H1 (cell line): ENCODE measurements around the gene EMC10. TPM values are rescaled to one million over a fixed set of nuclear protein-coding genes. Genes with fewer than 3 reads are reported as not detected.

Source experiments
- CBX5 ChIP-seq: fragments of 300-800, 300-1000 bp; sonication (generic); IDR thresholded peaks from 2 replicates; pipeline ENCODE4 v1.7.1; 2016; ENCODE audit warnings: antibody characterized with exemption, low read length, low read depth
- CTBP2 ChIP-seq: IDR thresholded peaks from 2 replicates; pipeline ENCODE4 v1.7.0; 2011; ENCODE audit warnings: borderline replicate concordance, mild to moderate bottlenecking, moderate library complexity, mixed read lengths, low read length; ENCODE audit not compliant: insufficient read depth, insufficient read length
- EGR1 ChIP-seq: IDR thresholded peaks from 2 replicates; pipeline ENCODE4 v1.6.1; 2011; ENCODE audit warnings: low read depth, low read length, borderline replicate concordance
- EP300 ChIP-seq, 2 experiments: IDR thresholded peaks; 1 replicate in 1 of 2; 2 replicates in 1 of 2; pipeline ENCODE4 v1.6.1; 2011 to 2012; ENCODE audit warnings: low read depth in 2 of 2, low read length in 2 of 2, mild to moderate bottlenecking in 2 of 2, borderline replicate concordance in 1 of 2, inconsistent platforms in 1 of 2, moderate library complexity in 1 of 2
- EZH2 ChIP-seq: fragments of 200-600 bp; sonication (generic); IDR thresholded peaks from 2 replicates; pipeline ENCODE4 v1.7.1; 2012; ENCODE audit warnings: low read depth, mild to moderate bottlenecking, moderate library complexity, low read length, inconsistent platforms; ENCODE audit not compliant: severe bottlenecking
- KDM5A ChIP-seq: fragments of 200-600 bp; IDR thresholded peaks from 2 replicates; pipeline ENCODE4 v1.7.1; 2012; ENCODE audit warnings: mild to moderate bottlenecking, low read length, inconsistent platforms, mixed read lengths
- NRF1 ChIP-seq: IDR thresholded peaks from 2 replicates; pipeline ENCODE4 v1.6.1; 2011; ENCODE audit warnings: mild to moderate bottlenecking, low read depth, low read length, improper control_type of control experiment
- RBBP5 ChIP-seq: IDR thresholded peaks from 2 replicates; pipeline ENCODE4 v1.7.1; 2012; ENCODE audit warnings: low read depth, mild to moderate bottlenecking, inconsistent platforms, low read length, moderate library complexity, borderline replicate concordance
- RFX5 ChIP-seq: IDR thresholded peaks from 2 replicates; pipeline ENCODE4 v1.6.1; 2011; ENCODE audit warnings: low read depth, low read length, improper control_type of control experiment, borderline replicate concordance
- RNF2 ChIP-seq: fragments of 200-900, 300-1000 bp; sonication (generic); IDR thresholded peaks from 2 replicates; pipeline ENCODE4 v1.7.1; 2016; ENCODE audit warnings: borderline replicate concordance, low read depth, mild to moderate bottlenecking, antibody characterized with exemption, low read length; ENCODE audit not compliant: poor library complexity, severe bottlenecking; ENCODE audit errors: missing control alignments
- SAP30 ChIP-seq: fragments of 300-600 bp; sonication (generic); IDR thresholded peaks from 2 replicates; pipeline ENCODE4 v1.7.1; 2012; ENCODE audit warnings: low read length, moderate library complexity, mild to moderate bottlenecking, inconsistent platforms; ENCODE audit not compliant: insufficient read depth, insufficient replicate concordance
- SIN3A ChIP-seq, 2 experiments: IDR thresholded peaks in 1 of 2; conservative IDR thresholded peaks in 1 of 2; 2 replicates each; pipeline ENCODE4 v1.6.1; 2011 to 2012; ENCODE audit warnings: low read length in 2 of 2, improper control_type of control experiment in 1 of 2, low read depth in 1 of 2, mild to moderate bottlenecking in 1 of 2
- SP1 ChIP-seq: IDR thresholded peaks from 2 replicates; pipeline ENCODE4 v1.6.1; 2011; ENCODE audit warnings: low read depth, low read length
- SP4 ChIP-seq: IDR thresholded peaks from 2 replicates; pipeline ENCODE4 v1.6.1; 2012; ENCODE audit warnings: low read length, inconsistent platforms
- SUZ12 ChIP-seq: fragments of 200-600 bp; sonication (generic); IDR thresholded peaks from 2 replicates; pipeline ENCODE4 v1.6.1; 2012; ENCODE audit warnings: mild to moderate bottlenecking, inconsistent platforms, low read length, moderate library complexity, mixed read lengths
- TAF7 ChIP-seq: optimal IDR thresholded peaks from 2 replicates; pipeline ENCODE3; 2011; ENCODE audit warnings: low read depth, mild to moderate bottlenecking, inconsistent platforms, low read length, moderate library complexity, borderline replicate concordance
- TBP ChIP-seq: IDR thresholded peaks from 2 replicates; pipeline ENCODE4 v1.6.1; 2011; ENCODE audit warnings: low read depth, low read length, improper control_type of control experiment
- YY1 ChIP-seq: IDR thresholded peaks from 2 replicates; pipeline ENCODE4 v1.6.1; 2011; ENCODE audit warnings: low read depth, mild to moderate bottlenecking, low read length
- polyA plus RNA-seq, 7 experiments: library from polyadenylated mRNA; depleted of rRNA in 3 of 7; stranded (reverse) in 5 of 7; unstranded in 2 of 7; fragments of >200 nt in 5 of 7; fragments of 200-250 nt in 2 of 7; gene quantifications; 1 replicate in 5 of 7; 2 replicates in 1 of 7; 4 replicates in 1 of 7; pipeline versions ENCODE4 v1.2.1 to v1.2.3, GENCODE V29; 2011 to 2013; ENCODE audit warnings: missing spikeins in 2 of 7, mixed read lengths in 2 of 7
- total RNA-seq: library from RNA; stranded (reverse); fragmentation: NEBNext Ultra II Directional; extraction: Animal tissue kit (Norgen Biotek cat#: 25700); gene quantifications from 2 replicates; pipeline ENCODE4 v1.2.1, GENCODE V29; 2021
- TF ChIP-seq, protein P1 (sequence below): IDR thresholded peaks from 2 replicates; pipeline ENCODE4 v1.6.1; 2012; ENCODE audit warnings: inconsistent platforms
- TF ChIP-seq, protein P2 (sequence below): IDR thresholded peaks from 2 replicates; pipeline ENCODE4 v1.6.1; 2012; ENCODE audit warnings: inconsistent platforms
- TF ChIP-seq, protein P3 (sequence below): IDR thresholded peaks from 2 replicates; pipeline ENCODE4 v1.6.1; 2011; ENCODE audit warnings: low read depth, mild to moderate bottlenecking, low read length; ENCODE audit not compliant: insufficient read depth

The EMC10 gene
- total and polyA plus RNA-seq, 2 of the 8 experiments (the other 6 are each of a cell fraction or from before 2014, with no cell fraction given) = 77.6 to 103 TPM

DNA sequence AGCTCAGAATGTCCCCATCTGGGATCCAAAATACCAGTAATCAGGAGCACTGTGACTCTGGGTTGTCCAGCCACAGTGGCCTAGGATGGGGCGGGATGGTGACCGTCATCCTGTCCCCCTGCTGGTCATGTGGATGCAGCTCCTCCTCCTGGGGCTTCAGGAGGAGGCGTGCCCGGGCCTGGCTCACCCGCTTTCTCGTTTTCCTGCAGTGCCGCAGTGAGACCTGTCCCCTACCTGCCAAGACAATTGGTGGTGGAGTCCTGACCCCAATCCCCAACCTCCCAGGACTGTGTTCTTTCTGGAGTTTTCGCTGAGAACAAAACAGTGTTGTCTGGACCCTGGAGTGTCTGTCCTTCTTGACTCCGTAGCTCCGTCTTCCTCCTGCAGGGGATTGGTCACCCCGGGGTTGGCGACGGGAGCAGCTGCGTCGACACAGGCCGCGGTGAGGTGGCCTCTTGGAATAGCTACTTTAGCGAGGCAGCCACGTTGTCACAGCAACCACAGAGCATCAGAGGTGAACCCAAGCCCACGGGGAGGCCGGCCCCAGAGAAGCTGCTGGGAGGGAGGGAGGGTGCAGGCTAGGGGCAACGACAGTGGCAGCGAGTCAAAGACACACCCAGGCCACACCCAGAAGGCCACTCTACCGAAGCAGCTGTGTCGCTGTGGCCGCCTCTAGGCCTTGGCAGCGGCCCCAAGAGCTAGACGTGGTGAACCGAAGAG is 10.2 kb upstream of the EMC10 start (continued):
- TF ChIP-seq, protein P1, sequence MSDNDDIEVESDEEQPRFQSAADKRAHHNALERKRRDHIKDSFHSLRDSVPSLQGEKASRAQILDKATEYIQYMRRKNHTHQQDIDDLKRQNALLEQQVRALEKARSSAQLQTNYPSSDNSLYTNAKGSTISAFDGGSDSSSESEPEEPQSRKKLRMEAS = peak; percentile 49; the same call in 1 of the 2 replicates
- TF ChIP-seq, protein P2, sequence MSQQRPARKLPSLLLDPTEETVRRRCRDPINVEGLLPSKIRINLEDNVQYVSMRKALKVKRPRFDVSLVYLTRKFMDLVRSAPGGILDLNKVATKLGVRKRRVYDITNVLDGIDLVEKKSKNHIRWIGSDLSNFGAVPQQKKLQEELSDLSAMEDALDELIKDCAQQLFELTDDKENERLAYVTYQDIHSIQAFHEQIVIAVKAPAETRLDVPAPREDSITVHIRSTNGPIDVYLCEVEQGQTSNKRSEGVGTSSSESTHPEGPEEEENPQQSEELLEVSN = no peak
- TF ChIP-seq RBBP5 (no peak), TAF7 (no peak), CBX5 (no peak), EGR1 (no peak), KDM5A (no peak), EP300 (IDR thresholded peaks at IDR 0.05; ENCODE audit: borderline replicate concordance in 1 of 2, low read depth in 2 of 2, low read length in 2 of 2) (no peak), SIN3A (conservative IDR thresholded peaks at IDR 0.05 in 1 of 2, IDR thresholded peaks at IDR 0.05 in 1 of 2; ENCODE audit: low read depth in 1 of 2, low read length in 2 of 2) (no peak; a peak in 1 of 4 replicates), SP1 (0 out of 2 replicates have a peak, but pooled peaks have one; percentile 21), RFX5 (no peak), RNF2 (no peak), CTBP2 (no peak), SUZ12 (no peak), YY1 (no peak), EZH2 (no peak), SAP30 (no peak), NRF1 (no peak), SP4 (no peak), TBP (0 out of 2 replicates have a peak, but pooled peaks have one; percentile 21)
- TF ChIP-seq, protein P3, sequence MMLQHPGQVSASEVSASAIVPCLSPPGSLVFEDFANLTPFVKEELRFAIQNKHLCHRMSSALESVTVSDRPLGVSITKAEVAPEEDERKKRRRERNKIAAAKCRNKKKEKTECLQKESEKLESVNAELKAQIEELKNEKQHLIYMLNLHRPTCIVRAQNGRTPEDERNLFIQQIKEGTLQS = no peak
